Measurements from ENCODE around the gene TWF1.

- TF ChIP-seq MXI1 (conservative IDR thresholded peaks at IDR 0.05; ENCODE audit: poor library complexity, severe bottlenecking) (no peak), SMC3 (conservative IDR thresholded peaks at IDR 0.05; ENCODE audit: poor library complexity) (no peak), CTCF (IDR thresholded peaks at IDR 0.05; ENCODE audit: poor library complexity, severe bottlenecking) (no peak), POLR2AphosphoS5 (IDR thresholded peaks at IDR 0.05) (no peak), EZH2 (IDR thresholded peaks at IDR 0.05; ENCODE audit: borderline replicate concordance, insufficient read depth, low read length, poor library complexity, severe bottlenecking) (no peak), TAF1 (IDR thresholded peaks at IDR 0.05; ENCODE audit: low read depth) (no peak), REST (IDR thresholded peaks at IDR 0.05; ENCODE audit: borderline replicate concordance) (no peak), EP300 (conservative IDR thresholded peaks at IDR 0.05; ENCODE audit: poor library complexity, severe bottlenecking) (no peak)
Observed at GRCh38 chr12:43807386-43807785, 1.3 kb upstream of the TWF1 start.
